KOPT-K1 (cell line): Measurements from ENCODE around the gene STK17A.
"Not testable (repeated sequence)": the region's sequence is repeated elsewhere in the genome, so short reads cannot be mapped to it uniquely, and the experiment has no call there.

ENCODE experiments used
- H3K27ac ChIP-seq: fragments of 200-600 bp; sonication (generic); 2 replicates; pipeline ENCODE4 v1.5.1; 2016; ENCODE audit warnings: antibody characterized with exemption, mild to moderate bottlenecking, low read depth, low read length; ENCODE audit not compliant: poor library complexity, severe bottlenecking
- H3K36me3 ChIP-seq: fragments of 200-600 bp; sonication (generic); 2 replicates; pipeline ENCODE4 v1.5.1; 2017; ENCODE audit warnings: antibody characterized with exemption, mild to moderate bottlenecking, low read length, moderate library complexity; ENCODE audit not compliant: insufficient read depth
- H3K9me3 ChIP-seq: fragments of 200-600 bp; sonication (generic); 2 replicates; pipeline ENCODE4 v1.5.1; 2017; ENCODE audit warnings: antibody characterized with exemption, low read length, mild to moderate bottlenecking; ENCODE audit not compliant: insufficient read depth, poor library complexity, severe bottlenecking

STK17A gene

GRCh38 chr7:43668035-43668434, 85.1 kb downstream of the STK17A start:
- peaks cover 3% of the 10 kb centered on the region; the same call in 1 of the 2 replicates for H3K36me3 ChIP-seq
- H3K9me3 ChIP-seq = peaks cover 67% of the 10 kb centered on the region
- H3K27ac ChIP-seq = no peak overlapping the region

- no peak overlapping the region for H3K27ac ChIP-seq
These were observed 86.6 kb downstream of the STK17A start for GRCh38 chr7:43669286-43670081.

GRCh38 chr7:43671521-43671920, 88.6 kb downstream of the STK17A start:
- Histone ChIP-seq H3K36me3 (peaks cover 9% of the 10 kb centered on the region; the same call in 1 of the 2 replicates), H3K27ac (no peak overlapping the region), H3K9me3 (peaks cover 82% of the 10 kb centered on the region)

More at GRCh38 chr7:43669286-43670081, 86.6 kb downstream of the STK17A start:
- peaks cover 9% of the 10 kb centered on the region; the same call in 1 of the 2 replicates for H3K36me3 ChIP-seq
- H3K9me3 ChIP-seq = peaks cover 82% of the 10 kb centered on the region

GRCh38 chr7:43673243-43673976, 90.5 kb downstream of the STK17A start:
- H3K36me3 ChIP-seq, H3K27ac ChIP-seq: not testable (repeated sequence)
- peaks cover 67% of the 10 kb centered on the region for H3K9me3 ChIP-seq

GRCh38 chr7:43674559-43675436, 91.9 kb downstream of the STK17A start:
- Histone ChIP-seq H3K36me3 (peaks cover 6% of the 10 kb centered on the region; the same call in 1 of the 2 replicates), H3K27ac (no peak overlapping the region), H3K9me3 (peaks cover 53% of the 10 kb centered on the region)
